A204.1 (cell line): ENCODE results near the gene GCK.
"Not testable (repeated sequence)": the region's sequence is repeated elsewhere in the genome, so short reads cannot be mapped to it uniquely, and the experiment has no call there.

Experiments used
- FAIRE-seq: peaks from 2 replicates; lab custom pipeline; 2012; peaks lifted over from hg19 to GRCh38; lab: Jason Lieb, UNC

Gene GCK

DNA sequence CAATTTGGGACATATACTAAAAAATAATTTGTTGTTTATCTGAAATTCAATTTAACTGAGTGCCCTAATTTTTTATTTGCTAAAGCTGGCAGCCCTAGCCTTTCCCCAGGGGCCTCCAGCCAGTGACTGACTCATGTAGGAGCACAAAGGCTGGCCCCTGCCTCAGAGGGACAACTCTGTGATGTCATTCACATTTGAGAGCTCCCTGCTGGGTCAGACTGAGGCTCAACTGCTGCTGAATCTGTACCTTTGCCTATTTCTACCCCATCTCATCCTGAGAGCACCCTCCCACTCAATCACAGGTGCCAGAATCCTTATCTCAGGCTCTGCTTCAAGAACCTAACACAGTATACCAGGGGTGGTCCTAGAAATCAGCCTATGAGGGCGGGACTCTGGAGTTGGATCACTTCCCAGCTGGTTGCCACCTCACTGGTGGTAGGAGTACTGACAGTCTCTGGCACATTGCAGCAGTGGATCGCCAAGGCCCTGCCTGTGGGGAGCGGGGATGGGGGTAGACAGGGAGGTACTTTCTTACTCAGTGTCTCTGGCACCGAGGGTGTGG lies 11.6 kb downstream of the GCK start:
- no peak for FAIRE-seq

DNA sequence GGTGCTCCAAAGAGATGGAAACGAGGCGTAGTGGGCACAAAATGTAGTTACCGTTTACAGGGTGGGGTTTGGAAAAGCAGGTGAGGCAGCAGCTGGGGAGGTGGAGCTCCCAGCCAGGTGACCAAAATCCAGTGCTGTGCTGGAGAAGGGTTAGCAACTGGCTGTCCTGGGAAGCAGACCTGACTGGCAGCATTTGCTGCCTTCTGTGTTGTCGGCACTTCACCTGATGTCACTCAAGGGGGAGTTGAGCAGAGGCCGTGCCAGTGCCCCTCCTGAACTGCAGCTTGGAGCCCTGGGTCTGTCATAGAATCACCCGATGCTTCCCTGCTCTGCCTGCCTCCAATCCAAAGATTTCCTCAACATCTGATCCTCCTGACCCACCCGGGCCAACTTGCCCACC lies 12.8 kb downstream of the GCK start:
- no peak for FAIRE-seq

DNA sequence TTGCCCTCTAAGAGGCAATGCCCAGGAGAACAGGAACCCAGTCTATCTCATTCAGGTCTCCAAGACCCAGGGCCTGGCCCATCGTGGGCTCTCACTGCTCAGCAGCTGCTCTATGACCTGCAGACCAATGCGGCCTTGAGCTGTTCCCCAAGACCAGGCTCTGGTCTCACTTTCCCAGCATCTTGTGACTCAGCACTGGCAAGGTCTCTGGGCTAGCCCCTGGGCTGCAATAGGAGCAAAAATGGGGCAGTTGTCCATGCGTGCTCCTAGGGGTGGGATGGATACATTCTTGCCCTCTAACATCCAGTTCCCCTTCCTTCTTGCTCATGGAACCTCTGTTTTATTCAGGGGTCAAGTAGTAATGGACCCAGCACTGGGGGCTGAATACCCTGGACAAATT lies 13.5 kb downstream of the GCK start:
- no peak for FAIRE-seq

DNA sequence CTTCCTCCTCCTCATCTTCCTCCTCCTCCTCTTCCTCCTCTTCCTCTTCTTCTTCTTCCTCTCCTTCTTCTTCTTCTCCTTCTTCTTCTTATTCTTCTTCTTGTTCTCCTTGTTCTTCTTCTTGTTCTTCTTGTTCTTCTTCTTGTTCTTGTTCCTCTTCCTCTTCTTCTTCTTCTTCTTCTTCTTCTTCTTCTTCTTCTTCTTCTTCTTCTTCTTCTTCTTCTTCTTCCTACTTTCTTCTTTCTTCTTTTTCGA lies 14.6 kb downstream of the GCK start:
- FAIRE-seq = not testable (repeated sequence)

DNA sequence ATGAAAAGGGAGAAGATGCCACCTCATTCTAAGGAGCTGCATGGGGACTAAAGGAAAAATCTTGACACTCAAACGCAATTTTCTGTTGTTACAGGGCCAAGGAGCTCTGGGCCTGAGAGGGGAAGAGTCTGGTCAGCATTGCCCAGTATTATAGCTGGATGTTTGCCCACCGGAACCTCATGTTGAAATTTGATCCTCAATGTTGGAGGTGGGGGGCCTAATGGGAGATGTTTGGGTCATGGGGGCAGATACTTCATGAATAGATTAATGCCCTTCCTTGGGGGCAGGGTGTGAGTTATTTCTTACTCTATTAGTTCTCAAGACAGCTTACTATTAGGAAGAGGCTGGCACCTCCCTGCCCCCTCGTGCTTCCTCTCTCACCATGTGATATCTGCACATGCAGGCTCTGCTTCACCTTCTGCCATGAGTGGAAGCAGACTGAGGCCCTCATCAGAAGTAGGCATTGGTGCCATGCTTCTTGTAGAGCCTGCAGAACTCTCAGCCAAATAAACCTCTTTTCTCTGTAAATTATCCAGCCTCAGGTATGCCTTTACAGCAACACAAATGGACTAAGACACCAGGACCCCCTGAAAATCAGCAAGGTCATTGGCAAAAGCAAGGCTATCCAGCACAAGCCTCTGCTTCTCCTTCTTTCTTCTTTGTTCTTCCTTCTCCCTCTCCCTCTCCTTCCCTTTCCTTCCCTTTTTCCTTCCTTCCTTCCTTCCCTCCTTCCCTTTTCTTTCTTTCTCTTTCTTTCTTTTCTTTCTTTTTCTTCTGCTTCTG lies 15.1 kb downstream of the GCK start:
- no peak for FAIRE-seq

DNA sequence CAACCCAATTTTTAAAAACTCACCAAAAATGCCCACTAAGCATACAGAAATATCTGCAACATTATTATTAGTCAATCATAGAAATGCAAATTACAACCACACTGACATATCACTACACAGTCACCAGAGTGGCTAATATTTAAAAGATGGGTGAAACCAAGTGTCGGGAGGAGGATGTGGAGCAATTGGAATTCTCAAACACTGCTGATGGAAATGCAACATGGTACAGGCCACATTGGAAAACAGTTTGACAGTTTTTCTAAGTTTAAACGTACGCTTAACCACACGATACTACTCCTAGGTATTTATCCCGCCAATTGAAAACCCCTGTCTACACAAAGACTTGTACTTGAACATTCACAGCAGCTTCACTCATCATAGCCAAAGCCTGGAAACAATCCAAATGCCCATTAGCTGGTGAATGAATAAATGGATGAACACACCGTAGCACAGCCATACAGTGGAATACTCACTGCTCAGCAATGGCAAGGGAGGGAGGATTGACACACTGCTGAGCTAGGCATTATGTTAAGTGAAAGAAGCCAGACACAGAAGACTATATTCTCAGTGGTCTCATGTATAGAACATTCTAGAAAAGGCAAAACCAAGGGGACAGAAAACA lies 16.3 kb downstream of the GCK start:
- FAIRE-seq = no peak

DNA sequence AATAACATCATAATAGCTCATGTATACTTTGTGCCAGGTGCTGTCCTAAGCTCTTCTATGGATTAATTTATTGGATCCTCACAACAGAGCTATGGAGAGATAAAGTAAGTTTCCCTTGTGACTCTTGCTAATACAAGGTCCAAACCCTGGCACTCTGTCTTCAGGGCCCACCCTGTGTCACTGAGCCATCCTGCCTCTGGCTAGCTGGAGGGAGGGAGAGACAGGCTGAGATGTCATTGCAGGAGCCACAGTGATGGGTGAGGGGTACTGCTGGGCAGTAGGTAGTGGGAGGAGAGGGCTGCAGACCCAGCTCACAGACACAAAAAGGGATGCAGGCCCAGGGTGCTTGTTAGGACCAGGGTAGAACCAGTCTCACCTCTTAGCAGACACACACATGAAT lies 16.9 kb downstream of the GCK start:
- FAIRE-seq = no peak

DNA sequence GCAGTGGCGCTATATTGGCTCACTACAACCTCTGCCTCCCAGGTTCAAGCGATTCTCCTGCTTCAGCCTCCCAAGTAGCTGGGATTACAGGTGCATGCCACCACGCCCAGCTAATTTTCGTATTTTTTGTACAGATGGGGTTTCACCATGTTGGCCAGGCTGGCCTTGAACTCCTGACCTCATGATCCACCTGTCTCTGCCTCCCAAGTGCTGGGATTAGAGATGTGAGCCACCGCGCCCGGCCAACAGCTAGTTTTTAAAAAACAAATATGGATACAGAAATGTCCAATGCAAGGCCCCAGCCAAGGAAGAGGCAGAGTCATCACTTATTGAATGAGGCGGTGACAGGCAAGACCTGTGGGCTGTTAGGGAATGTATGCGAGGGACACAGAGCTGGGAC lies 17.3 kb downstream of the GCK start:
- not testable (repeated sequence) for FAIRE-seq

DNA sequence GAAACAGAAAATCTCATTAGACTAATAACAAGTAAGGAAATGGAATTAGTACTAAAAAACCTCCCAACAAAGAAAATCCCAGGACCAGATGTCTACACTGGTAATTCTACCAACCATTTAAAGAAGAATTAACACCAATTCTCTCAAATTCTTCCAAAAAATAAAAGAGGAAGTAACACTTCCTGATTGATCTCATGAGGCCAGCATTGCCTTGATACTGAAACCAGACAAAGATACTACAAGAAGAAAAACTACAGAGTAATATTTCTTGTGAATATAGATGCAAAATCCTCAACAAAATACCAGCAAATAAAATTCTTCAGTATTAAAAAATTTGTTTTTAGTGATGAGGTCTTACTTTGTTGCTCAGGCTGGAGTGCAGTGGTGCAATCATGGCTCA lies 21.3 kb downstream of the GCK start:
- no peak for FAIRE-seq

DNA sequence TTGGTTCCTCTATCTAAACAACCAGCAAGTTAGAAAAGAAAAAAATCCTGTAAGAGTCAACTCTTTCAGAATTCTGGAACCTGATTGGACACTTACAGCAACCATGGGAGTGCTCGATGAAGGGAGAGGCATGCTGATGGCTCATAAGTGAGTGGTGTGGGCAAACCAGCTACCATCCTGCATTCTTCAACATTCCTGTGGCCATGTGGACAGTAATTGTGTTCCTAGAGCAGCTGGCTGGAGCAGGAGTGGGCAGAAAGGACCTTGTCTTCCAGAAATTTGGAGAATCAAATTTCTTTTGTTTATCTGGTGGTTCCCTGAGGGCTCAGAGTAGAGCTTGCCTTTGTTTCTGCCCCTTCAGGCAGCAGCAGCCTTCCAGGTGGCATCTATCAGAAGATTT lies 25.6 kb downstream of the GCK start:
- FAIRE-seq = no peak

DNA sequence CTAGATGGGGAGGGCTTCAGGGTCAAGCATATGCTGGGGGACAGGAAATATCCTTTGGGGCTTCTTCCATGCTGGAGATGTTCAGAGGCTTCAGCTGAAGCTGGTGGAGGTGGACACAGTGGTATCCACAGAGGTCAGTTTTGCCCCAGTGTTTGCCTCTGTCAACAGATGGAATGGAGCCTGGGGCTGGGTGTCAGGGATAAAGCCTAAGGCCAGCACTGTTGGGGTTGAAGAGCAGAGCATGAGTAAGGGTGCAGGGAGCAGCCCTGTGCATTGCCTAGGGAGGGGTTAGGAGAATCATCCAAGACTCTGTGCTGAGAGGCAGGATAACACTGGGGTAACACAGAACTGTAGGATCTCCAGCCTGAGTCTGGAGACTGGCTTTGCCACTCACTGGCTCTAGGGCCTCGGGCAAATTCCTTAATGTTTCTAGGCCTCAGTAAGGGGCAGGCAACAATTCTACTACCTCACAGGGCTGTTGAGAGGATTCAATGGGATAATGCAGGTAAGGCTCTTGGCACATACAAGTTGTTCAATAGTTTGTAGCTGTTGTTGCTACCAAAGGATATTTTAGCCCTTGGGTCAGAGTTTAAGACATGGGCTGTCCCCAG lies 26.3 kb downstream of the GCK start:
- no peak for FAIRE-seq

DNA sequence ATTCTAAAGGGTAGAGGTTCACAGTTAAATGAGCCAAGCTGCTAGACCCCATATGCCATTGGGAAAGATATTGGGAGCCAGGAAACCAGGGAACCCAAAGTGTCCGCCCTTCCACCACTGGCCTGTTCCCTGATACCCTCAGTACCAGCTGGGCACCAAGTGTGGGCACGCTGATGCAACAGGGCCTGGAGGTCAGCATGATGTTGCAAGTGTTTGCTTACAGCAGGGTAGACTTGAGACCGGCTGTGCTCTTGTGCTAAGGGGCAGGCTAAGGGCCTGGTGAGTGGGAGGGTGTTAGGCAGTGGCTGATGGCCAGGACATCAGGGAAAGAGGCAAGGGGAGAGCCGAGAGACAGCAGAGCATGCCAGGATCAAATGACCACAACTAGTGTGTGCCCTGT lies 27.1 kb downstream of the GCK start:
- no peak for FAIRE-seq

DNA sequence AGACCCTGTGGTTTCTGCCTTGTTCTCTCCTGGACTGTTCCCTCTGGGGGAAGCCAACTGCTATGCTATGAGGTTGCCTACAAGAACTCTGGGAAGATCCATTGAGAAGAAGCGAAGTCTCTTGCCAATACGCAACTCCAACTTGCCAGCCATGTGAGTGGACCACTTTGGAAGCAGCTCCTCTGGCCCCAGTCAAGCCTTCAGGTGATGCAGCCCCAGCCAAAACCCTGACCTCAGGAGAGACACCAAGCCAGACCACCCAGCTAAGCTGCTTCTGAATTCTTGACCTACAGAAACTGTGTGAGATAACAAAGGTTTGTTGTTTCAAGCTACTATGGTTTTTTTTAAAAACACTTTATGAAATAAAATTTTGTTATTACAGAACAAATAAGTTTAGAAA lies 27.9 kb downstream of the GCK start:
- no peak for FAIRE-seq

DNA sequence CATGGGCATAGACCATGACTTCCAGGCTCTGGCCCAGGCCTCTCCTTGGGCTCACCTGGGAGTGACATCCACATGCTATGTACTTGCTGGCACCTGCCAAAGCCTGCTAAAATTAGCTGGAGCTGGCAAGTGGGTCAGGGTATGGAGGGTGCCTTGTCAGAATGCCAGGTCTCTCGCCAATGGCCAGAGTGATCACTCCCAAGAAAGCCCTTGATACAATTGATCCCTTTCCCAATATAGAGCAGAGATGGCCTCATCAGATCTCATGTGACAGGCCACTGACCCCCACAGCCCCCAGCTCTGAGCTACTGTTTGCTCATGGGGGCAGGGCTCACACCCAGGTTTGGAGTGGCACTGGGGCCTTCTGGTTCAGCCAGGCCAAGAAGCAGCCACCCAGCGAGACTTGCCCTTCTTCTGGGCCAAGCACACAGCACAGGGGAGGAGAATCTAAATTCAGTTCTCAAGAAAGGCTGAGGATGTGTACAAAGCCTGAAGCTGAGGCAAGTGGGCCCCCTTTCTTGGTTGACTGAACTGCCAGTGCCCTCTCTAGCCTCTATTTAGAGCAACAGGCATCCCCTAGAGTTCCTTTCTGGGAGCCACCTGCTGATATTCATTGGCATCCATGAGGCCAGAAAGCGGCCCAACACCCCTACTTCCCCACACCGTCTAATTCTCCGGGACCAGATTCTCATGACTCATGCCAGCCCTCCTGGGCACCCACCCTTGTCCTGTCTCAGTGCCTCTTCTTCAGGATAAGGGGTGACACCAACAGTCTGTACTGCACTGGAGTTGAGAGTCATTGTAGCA lies 29.2 kb downstream of the GCK start:
- no peak for FAIRE-seq

DNA sequence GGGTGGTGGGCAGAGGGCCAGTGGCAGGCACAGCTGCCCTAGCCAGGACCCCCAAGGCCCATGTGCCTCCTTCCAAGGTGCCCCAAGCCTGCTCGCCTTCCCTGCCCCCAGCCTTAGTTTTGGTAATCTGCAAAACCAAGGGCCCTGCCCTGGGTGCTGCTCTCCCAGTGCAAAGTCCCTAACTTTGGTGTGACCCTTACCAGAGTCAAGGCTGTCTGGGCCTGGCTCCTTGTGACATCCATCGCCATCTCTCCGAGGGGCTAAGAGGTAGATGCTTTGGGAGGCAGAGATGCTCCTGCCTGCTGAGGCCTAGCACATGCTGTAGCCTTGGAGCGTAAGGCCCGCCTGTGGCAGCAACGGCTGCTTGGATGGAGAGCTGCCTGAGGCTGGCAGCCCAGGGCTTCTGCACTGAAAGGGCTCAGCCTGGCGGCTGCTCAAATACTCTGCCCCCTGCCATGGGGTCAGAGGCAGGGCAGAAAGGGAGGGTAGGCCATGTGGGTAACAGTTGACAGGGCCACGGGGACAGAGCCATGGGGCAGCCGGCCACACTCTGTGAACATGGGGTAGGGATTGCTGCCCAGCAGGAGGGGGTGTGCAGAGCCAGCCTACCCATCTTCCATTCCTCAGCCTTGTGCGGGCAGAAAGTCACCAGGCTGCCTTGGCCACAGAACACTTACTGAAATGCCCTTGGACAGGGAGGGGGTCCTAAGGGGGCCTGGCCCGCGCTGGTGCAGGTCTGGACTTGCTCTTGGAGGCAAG lies 30.2 kb downstream of the GCK start:
- FAIRE-seq = no peak

DNA sequence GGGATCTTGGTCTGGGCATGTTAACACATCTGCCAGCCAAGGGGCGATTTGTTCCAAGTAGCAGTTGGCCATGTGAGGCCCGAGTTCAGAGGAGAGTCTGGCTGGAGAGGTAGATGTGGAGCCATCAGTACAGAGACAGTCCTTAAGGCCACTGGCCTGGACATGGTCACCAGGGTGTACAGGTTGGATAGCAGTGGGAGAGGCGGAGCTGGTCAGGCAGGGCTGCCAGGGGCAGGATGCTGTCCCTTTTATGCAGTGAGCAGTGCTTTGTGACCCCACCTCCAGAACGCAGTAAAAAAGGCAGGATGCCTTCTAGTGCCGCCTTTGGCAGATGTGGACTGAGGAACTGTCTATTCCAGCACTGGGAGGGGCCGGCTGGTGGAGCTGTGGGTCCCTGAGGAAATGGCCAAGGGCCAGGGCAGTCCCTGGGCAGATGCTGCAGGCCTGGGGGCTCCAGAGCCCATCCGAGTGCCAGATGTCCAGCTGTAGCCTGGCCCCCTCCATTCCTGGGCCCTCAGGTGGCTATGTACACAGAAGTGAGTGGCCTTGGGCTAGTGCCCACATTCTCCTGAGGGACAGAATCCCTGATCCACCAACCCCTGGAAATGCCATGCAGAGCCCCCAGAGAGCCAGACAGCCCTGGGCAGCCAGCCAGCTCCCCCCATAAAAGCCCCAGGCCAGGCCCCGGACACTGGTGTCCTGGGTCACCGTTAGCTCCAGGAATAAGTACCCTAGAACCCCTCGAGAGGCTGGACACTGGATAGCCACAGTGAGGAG lies 31.0 kb downstream of the GCK start:
- no peak for FAIRE-seq

DNA sequence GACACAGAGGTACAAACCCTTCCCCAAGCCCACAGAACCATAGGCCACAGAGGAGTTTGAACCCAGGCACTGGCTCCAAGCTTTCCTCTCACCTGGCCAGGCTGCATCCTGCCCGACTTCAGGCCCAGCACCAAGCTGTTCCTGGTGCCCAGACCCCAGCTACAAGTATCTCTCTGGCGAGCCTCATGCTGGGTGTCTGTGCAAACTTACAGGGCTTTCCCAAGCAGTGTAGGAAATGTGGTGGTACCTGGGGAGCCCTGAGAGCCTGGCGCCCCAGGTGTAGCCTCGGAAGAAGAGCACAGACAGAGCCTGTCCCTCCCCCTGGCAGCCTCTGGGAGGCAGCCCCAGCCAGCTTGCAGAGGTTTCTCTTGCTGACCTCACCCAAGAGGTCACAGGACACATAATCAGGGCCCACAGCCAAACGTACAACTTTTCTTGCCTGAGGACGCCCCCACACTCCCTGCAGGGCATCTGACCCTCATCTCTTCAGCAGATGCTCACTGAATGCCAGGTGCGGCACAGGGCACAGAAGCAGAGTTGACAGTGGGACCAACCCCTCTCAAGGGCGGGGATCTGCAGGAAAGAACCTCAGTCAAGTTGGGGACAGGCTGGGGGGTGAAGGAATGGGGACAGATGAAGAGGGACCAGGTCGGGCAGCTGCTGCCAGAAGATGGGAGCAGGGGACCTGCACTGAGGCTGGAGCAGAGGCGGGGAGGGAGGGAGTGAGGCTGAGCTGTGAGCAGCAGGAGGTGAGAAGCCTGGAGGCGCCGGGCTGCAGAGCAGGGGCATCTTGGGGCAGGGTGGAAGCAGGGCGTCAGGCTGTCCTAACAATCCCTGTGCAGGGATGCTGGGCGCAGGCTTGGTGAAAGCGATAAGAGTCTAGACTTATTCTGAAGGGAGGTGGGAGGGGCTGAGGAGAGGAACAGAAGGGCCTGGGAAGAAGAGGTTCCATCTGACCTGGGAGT lies 31.8 kb downstream of the GCK start:
- FAIRE-seq = no peak

DNA sequence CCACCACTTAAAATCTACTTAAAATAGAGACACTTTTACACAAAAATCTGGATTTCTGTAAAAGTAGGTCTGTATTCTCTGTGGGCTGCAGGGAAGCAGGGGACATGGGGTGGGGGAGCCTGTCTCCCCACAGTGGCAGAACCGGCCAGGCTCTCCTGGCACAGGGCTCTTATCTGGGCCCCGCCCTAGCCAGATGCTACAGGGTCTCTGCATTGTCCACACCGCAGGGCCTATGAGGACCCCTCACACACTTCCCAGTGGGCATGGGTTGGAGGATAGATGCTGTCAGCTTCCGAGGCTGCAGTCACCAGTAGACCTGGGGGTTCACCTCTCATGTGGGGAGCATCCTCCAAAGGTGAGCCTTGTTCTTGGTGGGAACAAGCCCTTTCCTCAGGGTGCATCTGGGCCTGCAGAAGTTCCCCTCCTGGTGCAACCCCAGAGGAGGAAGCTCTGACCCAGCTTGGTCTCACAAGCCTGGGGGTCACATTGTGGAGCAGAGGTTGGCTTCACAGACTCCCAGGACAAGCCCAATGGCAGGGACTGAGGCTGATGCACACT lies 32.7 kb downstream of the GCK start:
- FAIRE-seq = no peak
